Neuronal stem cell (in vitro differentiated cells): Measurements from ENCODE around the gene IGSF11.

Experiments
- DNase-seq: peaks from one replicate; pipeline ENCODE4 v3.0.0-alpha.2; 2013; ENCODE audit warnings: low spot score
- H2AFZ ChIP-seq: one replicate; pipeline ENCODE4 v1.6.1; 2013; ENCODE audit warnings: mild to moderate bottlenecking, low read length, inconsistent platforms
- H2AK5ac ChIP-seq: 2 replicates; pipeline ENCODE4 v1.6.1; 2013; ENCODE audit warnings: low read depth, mild to moderate bottlenecking, inconsistent platforms, low read length, moderate library complexity, mixed read lengths
- H2BK120ac ChIP-seq: 2 replicates; pipeline ENCODE4 v1.6.1; 2013; ENCODE audit warnings: low read depth, mild to moderate bottlenecking, inconsistent platforms, low read length, moderate library complexity, mixed read lengths
- H2BK12ac ChIP-seq: one replicate; pipeline ENCODE4 v1.6.1; 2013; ENCODE audit warnings: low read length, inconsistent platforms
- H2BK15ac ChIP-seq: 2 replicates; pipeline ENCODE4 v1.6.1; 2013; ENCODE audit warnings: mild to moderate bottlenecking, low read length, inconsistent platforms, mixed read lengths
- H2BK5ac ChIP-seq: one replicate; pipeline ENCODE4 v1.6.1; 2013; ENCODE audit warnings: inconsistent platforms, mild to moderate bottlenecking, low read length, moderate library complexity
- H3K14ac ChIP-seq: one replicate; pipeline ENCODE4 v1.6.1; 2013; ENCODE audit warnings: low read length, inconsistent platforms
- H3K18ac ChIP-seq: 2 replicates; pipeline ENCODE4 v1.6.1; 2013; ENCODE audit warnings: low read length, inconsistent platforms
- H3K23ac ChIP-seq: 2 replicates; pipeline ENCODE4 v1.6.1; 2013; ENCODE audit warnings: low read depth, mild to moderate bottlenecking, mixed read lengths, low read length, inconsistent platforms; ENCODE audit not compliant: poor library complexity
- H3K27ac ChIP-seq: replicated peaks from 3 replicates; pipeline ENCODE4 v1.5.1; 2013; ENCODE audit warnings: low read length, inconsistent platforms
- H3K27me3 ChIP-seq, 3 experiments: 2 replicates each; pipeline ENCODE4 v1.6.1; 2013; ENCODE audit warnings: low read length in 3 of 3, mild to moderate bottlenecking in 2 of 3, inconsistent platforms in 1 of 3, low read depth in 1 of 3, mixed read lengths in 1 of 3, moderate library complexity in 1 of 3; ENCODE audit not compliant: control insufficient read depth in 3 of 3, insufficient read depth in 3 of 3
- H3K36me3 ChIP-seq, 2 donors: replicated peaks in 1 of 2; 2 replicates each; pipeline ENCODE4 v1.6.1; 2013; ENCODE audit warnings: low read length in 2 of 2; ENCODE audit not compliant: control insufficient read depth in 2 of 2, insufficient read depth in 2 of 2
- H3K4ac ChIP-seq: 2 replicates; pipeline ENCODE4 v1.6.1; 2013; ENCODE audit warnings: inconsistent platforms, mild to moderate bottlenecking, low read length, moderate library complexity
- H3K4me1 ChIP-seq, 2 donors: 1 replicate in 1 of 2; 2 replicates in 1 of 2; pipeline ENCODE4 v1.6.1; 2013; ENCODE audit warnings: low read length in 2 of 2, low read depth in 1 of 2; ENCODE audit not compliant: control insufficient read depth in 2 of 2, insufficient read depth in 1 of 2
- H3K4me2 ChIP-seq: one replicate; pipeline ENCODE4 v1.6.1; 2013; ENCODE audit warnings: mild to moderate bottlenecking, low read length, inconsistent platforms; ENCODE audit not compliant: insufficient read depth, poor library complexity, severe bottlenecking
- H3K4me3 ChIP-seq, 2 donors: 2 replicates each; pipeline ENCODE4 v1.5.1; 2013; ENCODE audit warnings: low read length in 2 of 2, mild to moderate bottlenecking in 2 of 2, inconsistent platforms in 1 of 2, moderate library complexity in 1 of 2
- H3K79me1 ChIP-seq: one replicate; pipeline ENCODE4 v1.6.1; 2013; ENCODE audit warnings: low read depth, mild to moderate bottlenecking, inconsistent platforms, low read length, moderate library complexity
- H3K9ac ChIP-seq: one replicate; pipeline ENCODE4 v1.6.1; 2013; ENCODE audit warnings: mild to moderate bottlenecking, low read depth, low read length, inconsistent platforms; ENCODE audit not compliant: poor library complexity
- H3K9me3 ChIP-seq, 2 donors: replicated peaks in 1 of 2; 2 replicates each; pipeline versions ENCODE3 to v1.6.1; 2013; ENCODE audit warnings: low read length in 2 of 2, mild to moderate bottlenecking in 2 of 2, inconsistent platforms in 1 of 2, low read depth in 1 of 2, mixed read lengths in 1 of 2, moderate library complexity in 1 of 2; ENCODE audit not compliant: control insufficient read depth in 2 of 2, insufficient read depth in 1 of 2
- H4K8ac ChIP-seq: one replicate; pipeline ENCODE4 v1.6.1; 2013; ENCODE audit warnings: low read depth, mild to moderate bottlenecking, inconsistent platforms, low read length, moderate library complexity
- H4K91ac ChIP-seq: one replicate; pipeline ENCODE4 v1.6.1; 2013; ENCODE audit warnings: low read length, low read depth, mild to moderate bottlenecking, inconsistent platforms; ENCODE audit not compliant: poor library complexity
- WGBS, 2 donors: extraction: QIAGEN DNeasy Blood & Tissue Kit; methylation state at CpG; one replicate each; pipeline ENCODE4 v1.1.7; 2013; ENCODE audit warnings: missing lambda C conversion rate in 2 of 2, mixed read lengths in 1 of 2; ENCODE audit not compliant: insufficient read length in 2 of 2, insufficient replicate concordance in 1 of 2; ENCODE audit errors: extremely low coverage in 2 of 2; 5-methylcytosine and 5-hydroxymethylcytosine counted together

IGSF11 gene

GRCh38 chr3:119042162-119042561 is 7.5 kb upstream of the IGSF11 start:
- Histone ChIP-seq H3K4me2 (no peak overlapping the region), H4K8ac (no peak overlapping the region), H3K4ac (no peak overlapping the region), H3K36me3 (no peaks in the 10 kb centered on the region), H3K4me3 (no peak overlapping the region), H3K14ac (no peak overlapping the region), H3K18ac (no peak overlapping the region), H2AK5ac (no peak overlapping the region), H3K27me3 (no peaks in the 10 kb centered on the region), H3K4me1 (peaks cover 0 to 2% of the 10 kb centered on the region in 2 donors), H3K9ac (no peak overlapping the region), H3K9me3 (no peaks in the 10 kb centered on the region), H3K79me1 (no peaks in the 10 kb centered on the region), H3K27ac (no peak overlapping the region), H2AFZ (no peak overlapping the region), H2BK5ac (no peak overlapping the region), H3K23ac (no peak overlapping the region), H2BK15ac (no peak overlapping the region), H4K91ac (no peak overlapping the region), H2BK12ac (no peak overlapping the region), H2BK120ac (no peak overlapping the region)
- DNase-seq, result no peak
- no CpG with 5 or more reads among the region's 2 CpGs for WGBS, 2 donors

GRCh38 chr3:119035014-119035346 is 334 bp upstream of the IGSF11 start:
- H3K4ac ChIP-seq, result no peak overlapping the region
- no peak overlapping the region for H3K9ac ChIP-seq
- no peaks in the 10 kb centered on the region for H3K79me1 ChIP-seq
- peak overlapping the region; percentile 55 to 94 for H3K4me3 ChIP-seq
- no peaks in the 10 kb centered on the region for H3K36me3 ChIP-seq
- H3K27ac ChIP-seq, result no peak overlapping the region
- no peak overlapping the region for H2BK5ac ChIP-seq
- peak overlapping the region; percentile 100 for H2AFZ ChIP-seq
- H3K4me1 ChIP-seq, result peaks cover 4 to 6% of the 10 kb centered on the region in 2 donors
- no peak overlapping the region for H2BK120ac ChIP-seq
- H3K23ac ChIP-seq, result no peak overlapping the region
- H4K8ac ChIP-seq, result no peak overlapping the region
- H3K9me3 ChIP-seq, result no peaks in the 10 kb centered on the region
- WGBS, 2 donors, result no CpG with 5 or more reads among the region's 18 CpGs
- H3K18ac ChIP-seq, result peak overlapping the region; percentile 95
- H2AK5ac ChIP-seq, result no peak overlapping the region
- DNase-seq, result no peak
- H4K91ac ChIP-seq, result no peak overlapping the region
- H3K4me2 ChIP-seq, result peak overlapping the region; percentile 94
- H3K14ac ChIP-seq, result no peak overlapping the region
- H2BK15ac ChIP-seq, result no peak overlapping the region
- H3K27me3 ChIP-seq, result peaks cover 0 to 49% (median 0%) of the 10 kb centered on the region in 3 experiments
- peak overlapping the region; percentile 73 for H2BK12ac ChIP-seq

- Histone ChIP-seq H4K91ac (no peak overlapping the region), H3K4me3 (peak overlapping the region; percentile 55 to 94), H3K27me3 (peaks cover 0 to 49% (median 0%) of the 10 kb centered on the region in 3 experiments), H4K8ac (no peak overlapping the region), H2BK15ac (peak overlapping the region; percentile 85), H3K4me1 (peaks cover 4 to 6% of the 10 kb centered on the region in 2 donors), H3K14ac (peak overlapping the region; percentile 97), H3K23ac (peak overlapping the region; percentile 68), H2AFZ (peak overlapping the region; percentile 100), H3K9me3 (no peaks in the 10 kb centered on the region), H3K4ac (no peak overlapping the region), H3K27ac (no peak overlapping the region), H3K18ac (peak overlapping the region; percentile 99), H2BK5ac (peak overlapping the region; percentile 53), H3K4me2 (peak overlapping the region; percentile 94), H3K79me1 (no peaks in the 10 kb centered on the region), H3K36me3 (no peaks in the 10 kb centered on the region), H2AK5ac (no peak overlapping the region), H2BK120ac (peak overlapping the region; percentile 61), H2BK12ac (no peak overlapping the region), H3K9ac (peak overlapping the region; percentile 89)
- DNase-seq, result no peak
- WGBS, 2 donors, result no CpG with 5 or more reads among the region's 14 CpGs
These were observed 1.0 kb downstream of the IGSF11 start for GRCh38 chr3:119033393-119034255.

DNA sequence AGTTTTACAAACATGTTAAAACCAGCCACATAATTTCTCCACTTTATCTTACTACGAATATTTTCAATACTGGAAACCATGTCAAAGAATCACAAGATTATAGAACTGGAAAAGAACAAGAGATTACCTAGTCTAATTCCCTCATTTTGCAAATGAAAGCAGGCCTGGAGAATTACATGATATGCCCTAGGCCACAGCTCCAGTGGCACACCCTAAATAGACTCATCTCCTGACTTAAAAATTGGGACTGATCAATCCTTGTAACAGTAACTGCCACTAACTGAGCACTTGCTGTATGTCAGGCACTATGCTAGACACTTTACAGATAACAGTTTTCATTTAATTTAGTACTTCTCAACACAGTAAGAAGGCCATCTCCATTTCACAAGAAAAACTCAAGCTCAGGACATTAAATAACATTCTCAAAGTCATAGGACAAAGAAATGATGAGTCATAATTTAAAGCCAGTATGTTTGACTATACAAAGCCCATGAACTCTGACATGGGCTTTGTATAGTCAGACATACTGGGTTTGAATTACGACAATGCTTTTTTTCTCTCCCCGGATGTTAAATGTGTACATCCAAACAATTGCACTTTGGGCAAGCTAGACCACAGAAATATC is 9.4 kb downstream of the IGSF11 start:
- H3K4me3 ChIP-seq, result no peak overlapping the region
- H2BK5ac ChIP-seq, result no peak overlapping the region
- no peak overlapping the region for H2AFZ ChIP-seq
- peaks cover 0 to 3% (median 0%) of the 10 kb centered on the region in 3 experiments for H3K27me3 ChIP-seq
- no peak for DNase-seq
- no peaks in the 10 kb centered on the region for H3K36me3 ChIP-seq
- H3K79me1 ChIP-seq, result no peaks in the 10 kb centered on the region
- H2BK12ac ChIP-seq, result no peak overlapping the region
- no peak overlapping the region for H2AK5ac ChIP-seq
- WGBS, 2 donors, result no CpG with 5 or more reads among the region's 3 CpGs
- H3K4me1 ChIP-seq, result no peaks in the 10 kb centered on the region
- no peak overlapping the region for H2BK15ac ChIP-seq
- no peak overlapping the region for H3K14ac ChIP-seq
- H3K9me3 ChIP-seq, result no peaks in the 10 kb centered on the region
- no peak overlapping the region for H4K91ac ChIP-seq
- no peak overlapping the region for H3K18ac ChIP-seq
- H3K4me2 ChIP-seq, result no peak overlapping the region
- no peak overlapping the region for H3K9ac ChIP-seq
- H3K27ac ChIP-seq, result no peak overlapping the region
- H3K4ac ChIP-seq, result no peak overlapping the region
- no peak overlapping the region for H2BK120ac ChIP-seq
- H4K8ac ChIP-seq, result no peak overlapping the region
- H3K23ac ChIP-seq, result no peak overlapping the region
